HUES64 (cell line): ENCODE measurements around the gene LMAN2L.
"Not testable (repeated sequence)": the region's sequence is repeated elsewhere in the genome, so short reads cannot be mapped to it uniquely, and the experiment has no call there.

ENCODE experiments used
- H3K27ac ChIP-seq: 2 replicates; pipeline ENCODE4 v1.7.0; 2013; ENCODE audit warnings: low read depth, low read length, inconsistent platforms
- H3K27me3 ChIP-seq: 2 replicates; pipeline ENCODE4 v1.6.1; 2013; ENCODE audit warnings: mild to moderate bottlenecking, low read length; ENCODE audit not compliant: insufficient read depth
- H3K36me3 ChIP-seq: 2 replicates; pipeline ENCODE4 v1.6.1; 2013; ENCODE audit warnings: mild to moderate bottlenecking, low read length; ENCODE audit not compliant: insufficient read depth
- H3K4me1 ChIP-seq: 2 replicates; pipeline ENCODE4 v1.6.1; 2013; ENCODE audit warnings: mild to moderate bottlenecking, low read length, moderate library complexity; ENCODE audit not compliant: insufficient read depth
- H3K4me3 ChIP-seq: 2 replicates; pipeline ENCODE4 v1.5.1; 2013; ENCODE audit warnings: mild to moderate bottlenecking, low read length, moderate library complexity
- H3K9ac ChIP-seq: 2 replicates; pipeline ENCODE4 v1.6.1; 2013; ENCODE audit warnings: mild to moderate bottlenecking, low read depth, low read length
- H3K9me3 ChIP-seq: 2 replicates; pipeline ENCODE4 v1.6.1; 2013; ENCODE audit warnings: low read depth, low read length; ENCODE audit not compliant: insufficient read depth
- WGBS: fragments of 150-250, 120-280 bp; methylation state at CpG from one replicate; pipeline ENCODE4 v1.1.7; 2013; ENCODE audit warnings: missing lambda C conversion rate; 5-methylcytosine and 5-hydroxymethylcytosine counted together

LMAN2L gene

GRCh38 chr2:96683307-96683706 lies 56.6 kb downstream of the LMAN2L start:
- WGBS = 96% methylated on average over 4 of the region's 5 CpGs
- H3K9me3 ChIP-seq = no peaks in the 10 kb centered on the region
- H3K27ac ChIP-seq = no peak overlapping the region
- H3K4me1 ChIP-seq = no peaks in the 10 kb centered on the region
- H3K4me3 ChIP-seq = no peak overlapping the region
- H3K27me3 ChIP-seq = no peaks in the 10 kb centered on the region
- H3K36me3 ChIP-seq = no peaks in the 10 kb centered on the region
- no peak overlapping the region for H3K9ac ChIP-seq

DNA sequence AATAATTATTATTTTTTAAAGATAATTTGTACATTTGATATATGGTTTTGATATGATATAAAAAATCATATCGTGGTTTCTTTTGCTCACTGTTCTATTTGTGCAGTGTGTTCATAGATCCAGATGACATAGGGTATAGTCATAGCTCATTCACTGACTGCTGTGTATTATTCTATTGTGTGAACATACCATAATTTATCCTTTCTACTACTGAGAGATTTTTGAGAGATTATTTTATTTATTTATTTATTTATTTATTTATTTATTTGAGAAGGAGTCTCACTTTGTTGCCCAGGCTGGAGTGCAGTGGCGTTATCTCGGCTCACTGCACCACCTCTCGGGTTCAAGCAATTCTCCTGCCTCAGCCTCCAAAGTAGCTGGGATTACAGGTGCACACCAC lies 58.3 kb downstream of the LMAN2L start:
- Histone ChIP-seq H3K36me3 (no peaks in the 10 kb centered on the region), H3K4me1 (no peaks in the 10 kb centered on the region), H3K9me3 (no peaks in the 10 kb centered on the region), H3K9ac (no peak overlapping the region), H3K27ac (no peak overlapping the region), H3K27me3 (no peaks in the 10 kb centered on the region), H3K4me3 (no peak overlapping the region)
- WGBS = 94% methylated on average over 4 of the region's 4 CpGs

GRCh38 chr2:96680561-96681141 lies 59.2 kb downstream of the LMAN2L start:
- Histone ChIP-seq H3K9ac (no peak overlapping the region), H3K9me3 (no peaks in the 10 kb centered on the region), H3K27me3 (no peaks in the 10 kb centered on the region), H3K4me1 (no peaks in the 10 kb centered on the region), H3K4me3 (no peak overlapping the region), H3K27ac (no peak overlapping the region), H3K36me3 (no peaks in the 10 kb centered on the region)
- WGBS = 93% methylated on average over 3 of the region's 5 CpGs

- H3K27ac ChIP-seq = no peak overlapping the region
- H3K4me3 ChIP-seq = no peak overlapping the region
- WGBS = 59% methylated on average over 9 of the region's 9 CpGs
- H3K4me1 ChIP-seq = no peaks in the 10 kb centered on the region
- H3K9me3 ChIP-seq = no peaks in the 10 kb centered on the region
- H3K9ac ChIP-seq = no peak overlapping the region
- no peaks in the 10 kb centered on the region for H3K27me3 ChIP-seq
- no peaks in the 10 kb centered on the region for H3K36me3 ChIP-seq
These were observed 60.0 kb downstream of the LMAN2L start for GRCh38 chr2:96679848-96680247.

DNA sequence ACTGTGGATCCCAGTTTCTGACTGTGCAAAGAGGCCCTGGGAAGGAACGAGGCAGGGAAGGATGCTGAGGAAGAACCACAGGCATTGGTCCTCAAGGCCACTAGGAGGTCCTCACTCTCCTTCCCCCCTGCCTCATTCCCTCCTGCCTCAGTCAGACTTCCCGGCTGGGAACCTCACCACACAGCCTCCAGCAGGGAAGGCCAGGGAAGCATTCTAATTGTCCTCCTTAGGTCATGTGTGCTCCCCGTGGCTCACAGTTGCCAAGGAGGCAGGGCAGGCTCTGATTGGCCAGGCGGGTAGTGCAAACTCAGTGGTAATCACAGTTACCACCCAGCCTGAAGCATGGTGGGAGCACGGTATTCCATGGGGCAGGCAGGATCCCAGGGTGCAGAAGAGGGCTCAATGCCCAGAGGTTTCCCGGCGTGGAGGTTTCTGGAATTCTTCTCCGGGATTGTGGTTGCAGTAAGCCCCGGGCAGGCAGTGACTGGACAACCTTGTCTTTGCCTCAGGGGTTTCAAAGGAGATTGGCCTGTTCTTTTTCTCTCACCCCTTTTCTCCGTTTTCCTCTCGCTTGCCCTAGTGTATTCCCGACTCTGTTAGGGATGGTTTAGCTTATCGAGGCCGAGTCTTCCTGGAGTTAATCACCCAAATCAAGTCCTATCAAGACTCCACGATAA lies 70.2 kb downstream of the LMAN2L start:
- Histone ChIP-seq H3K4me3 (no peak overlapping the region), H3K4me1 (no peaks in the 10 kb centered on the region), H3K9me3 (peaks cover under 1% of the 10 kb centered on the region; the same call in 1 of the 2 replicates), H3K36me3 (no peaks in the 10 kb centered on the region), H3K9ac (no peak overlapping the region), H3K27me3 (no peaks in the 10 kb centered on the region), H3K27ac (no peak overlapping the region)
- 92% methylated on average over 15 of the region's 15 CpGs for WGBS

GRCh38 chr2:96668771-96669170 lies 71.1 kb downstream of the LMAN2L start:
- H3K27ac ChIP-seq = no peak overlapping the region
- H3K27me3 ChIP-seq = no peaks in the 10 kb centered on the region
- no peak overlapping the region for H3K4me3 ChIP-seq
- peaks cover 6% of the 10 kb centered on the region; the same call in 1 of the 2 replicates for H3K9me3 ChIP-seq
- WGBS = 91% methylated on average over 11 of the region's 11 CpGs
- H3K36me3 ChIP-seq = no peaks in the 10 kb centered on the region
- no peaks in the 10 kb centered on the region for H3K4me1 ChIP-seq
- no peak overlapping the region for H3K9ac ChIP-seq

GRCh38 chr2:96665717-96666116 lies 74.1 kb downstream of the LMAN2L start:
- H3K4me3 ChIP-seq, H3K27ac ChIP-seq, H3K27me3 ChIP-seq, H3K36me3 ChIP-seq, H3K4me1 ChIP-seq, H3K9me3 ChIP-seq, H3K9ac ChIP-seq: not testable (repeated sequence)
- 94% methylated on average over 3 of the region's 3 CpGs for WGBS

DNA sequence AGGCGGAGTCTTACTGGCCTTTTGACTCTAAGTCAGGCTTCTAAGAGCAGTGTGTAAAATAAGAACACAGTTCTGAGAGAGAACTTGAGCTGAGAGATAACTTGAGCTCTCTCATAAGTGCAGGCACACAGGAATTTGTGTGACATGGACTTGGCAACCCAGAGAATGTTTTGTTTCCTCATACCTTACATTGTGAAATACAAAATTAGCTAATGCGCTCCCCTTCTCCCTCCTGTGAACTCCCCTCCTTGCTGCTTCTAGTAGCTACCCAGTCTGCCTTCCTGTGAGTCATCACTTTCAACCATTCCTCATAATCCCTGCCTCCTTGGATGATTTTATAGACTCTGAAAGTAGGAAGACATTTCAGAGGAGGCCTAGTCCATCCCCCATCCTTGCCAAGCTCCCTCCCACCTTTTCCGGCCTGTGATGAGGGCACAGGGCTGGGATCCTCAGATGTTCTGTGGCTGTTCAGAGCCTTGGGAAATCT lies 74.7 kb downstream of the LMAN2L start:
- no peaks in the 10 kb centered on the region for H3K27me3 ChIP-seq
- H3K9ac ChIP-seq = no peak overlapping the region
- 94% methylated on average over 3 of the region's 3 CpGs for WGBS
- peaks cover 6% of the 10 kb centered on the region; the same call in 1 of the 2 replicates for H3K9me3 ChIP-seq
- H3K36me3 ChIP-seq = no peaks in the 10 kb centered on the region
- no peaks in the 10 kb centered on the region for H3K4me1 ChIP-seq
- H3K27ac ChIP-seq = no peak overlapping the region
- H3K4me3 ChIP-seq = no peak overlapping the region

DNA sequence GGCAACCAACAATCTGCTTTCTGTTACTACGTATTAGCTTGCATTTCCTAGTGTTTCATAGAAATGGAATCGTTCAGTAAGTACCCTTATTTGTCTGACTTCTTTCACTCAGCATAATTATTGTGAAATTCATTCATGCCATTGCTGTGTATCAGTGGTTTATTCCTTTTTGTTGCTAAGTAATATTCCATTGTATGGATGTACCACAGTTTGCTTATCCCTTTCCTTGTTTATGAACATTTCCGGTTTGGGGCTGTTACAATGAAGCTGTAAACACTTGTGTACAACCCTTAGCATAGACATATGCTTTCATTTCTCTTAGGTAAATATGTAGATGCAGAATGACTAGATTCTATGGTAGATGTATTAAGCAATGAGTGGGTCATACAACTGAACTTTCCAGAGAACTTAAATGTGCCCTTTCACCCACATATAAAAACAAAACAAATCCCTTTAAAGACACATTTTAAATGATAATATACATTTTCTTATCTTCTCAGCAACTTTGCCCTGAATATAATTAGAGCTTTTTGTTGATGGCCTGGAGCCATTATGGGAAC lies 75.4 kb downstream of the LMAN2L start:
- 94% methylated on average over 2 of the region's 3 CpGs for WGBS
- no peaks in the 10 kb centered on the region for H3K27me3 ChIP-seq
- no peak overlapping the region for H3K9ac ChIP-seq
- H3K36me3 ChIP-seq = no peaks in the 10 kb centered on the region
- peaks cover 6% of the 10 kb centered on the region; the same call in 1 of the 2 replicates for H3K9me3 ChIP-seq
- no peaks in the 10 kb centered on the region for H3K4me1 ChIP-seq
- H3K27ac ChIP-seq = no peak overlapping the region
- H3K4me3 ChIP-seq = no peak overlapping the region

DNA sequence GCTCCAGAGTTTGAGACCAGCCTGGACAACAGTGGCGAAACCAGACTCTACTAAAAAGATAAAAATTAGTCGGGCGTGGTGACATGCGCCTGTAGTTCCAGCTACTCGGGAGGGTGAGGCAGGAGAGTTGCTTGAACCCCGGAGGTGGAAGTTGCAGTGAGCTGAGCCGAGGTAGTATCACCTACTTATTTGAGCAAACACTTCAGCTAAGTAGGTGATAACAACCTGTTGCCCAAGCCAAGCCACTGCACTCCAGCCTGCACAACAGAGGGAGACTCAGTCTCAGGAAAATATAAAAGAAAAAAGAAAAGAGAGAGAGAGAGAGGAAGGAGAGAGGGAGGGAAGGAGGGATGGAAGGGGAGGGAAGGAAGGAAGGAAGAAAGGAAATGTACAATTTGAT lies 76.0 kb downstream of the LMAN2L start:
- Histone ChIP-seq H3K27ac (no peak overlapping the region), H3K36me3 (no peaks in the 10 kb centered on the region), H3K9me3 (peaks cover 6% of the 10 kb centered on the region; the same call in 1 of the 2 replicates), H3K27me3 (no peaks in the 10 kb centered on the region), H3K9ac (no peak overlapping the region), H3K4me1 (no peaks in the 10 kb centered on the region), H3K4me3 (no peak overlapping the region)
- WGBS = 95% methylated on average over 6 of the region's 7 CpGs

GRCh38 chr2:96663177-96663576 lies 76.7 kb downstream of the LMAN2L start:
- H3K27me3 ChIP-seq = no peaks in the 10 kb centered on the region
- no peak overlapping the region for H3K9ac ChIP-seq
- H3K4me1 ChIP-seq = no peaks in the 10 kb centered on the region
- H3K9me3 ChIP-seq = peaks cover 6% of the 10 kb centered on the region; the same call in 1 of the 2 replicates
- 92% methylated on average over 5 of the region's 5 CpGs for WGBS
- H3K4me3 ChIP-seq = no peak overlapping the region
- H3K36me3 ChIP-seq = no peaks in the 10 kb centered on the region
- H3K27ac ChIP-seq = no peak overlapping the region
